BJ (cell line): Measurements from ENCODE around the gene ADGRA1. TPM values are rescaled to one million over a fixed set of nuclear protein-coding genes. Genes with fewer than 3 reads are reported as not detected.
A peak's percentile ranks its signal among the peaks of the same experiment; 100 is the strongest.

ENCODE experiments used
- CTCF ChIA-PET: fragments of 350-600 bp; formaldehyde crosslinking; extraction: SDS; loops from one replicate; lab custom pipeline; 2021; ENCODE audit warnings: antibody characterized with exemption, inconsistent platforms; lab: Yijun Ruan, JAX
- POLR2A ChIA-PET: fragments of 300-600 bp; sonication (Branson Sonifier 250); formaldehyde crosslinking; extraction: SDS; loops from one replicate; lab custom pipeline; 2021; ENCODE audit warnings: antibody characterized with exemption; lab: Charles Lee
- DNase-seq: peaks from one replicate; pipeline ENCODE4 v3.0.0-alpha.2; 2011; ENCODE audit warnings: low read depth
- H3K27me3 ChIP-seq: 2 replicates; pipeline ENCODE4 v1.6.0; 2011; ENCODE audit warnings: low read length; ENCODE audit not compliant: control insufficient read depth, insufficient read depth
- H3K36me3 ChIP-seq: 2 replicates; pipeline ENCODE4 v1.5.1; 2011; ENCODE audit warnings: low read length; ENCODE audit not compliant: control insufficient read depth, insufficient read depth
- H3K4me3 ChIP-seq: 2 replicates; pipeline ENCODE4 v1.5.1; 2011; ENCODE audit warnings: low read depth, mild to moderate bottlenecking, control low read depth, low read length
- polyA plus RNA-seq: library from polyadenylated mRNA; depleted of rRNA; stranded (reverse); fragments of >200 nt; gene quantifications from 2 replicates; pipeline ENCODE4 v1.2.3, GENCODE V29; 2011
- TF ChIP-seq, protein P1 (sequence below): IDR thresholded peaks from 2 replicates; pipeline ENCODE4 v1.5.1; 2011; ENCODE audit warnings: low read depth, mild to moderate bottlenecking, control low read depth, inconsistent platforms, low read length, moderate library complexity; ENCODE audit not compliant: insufficient read depth

The ADGRA1 gene
- polyA plus RNA-seq, 1 experiment: not detected

DNA sequence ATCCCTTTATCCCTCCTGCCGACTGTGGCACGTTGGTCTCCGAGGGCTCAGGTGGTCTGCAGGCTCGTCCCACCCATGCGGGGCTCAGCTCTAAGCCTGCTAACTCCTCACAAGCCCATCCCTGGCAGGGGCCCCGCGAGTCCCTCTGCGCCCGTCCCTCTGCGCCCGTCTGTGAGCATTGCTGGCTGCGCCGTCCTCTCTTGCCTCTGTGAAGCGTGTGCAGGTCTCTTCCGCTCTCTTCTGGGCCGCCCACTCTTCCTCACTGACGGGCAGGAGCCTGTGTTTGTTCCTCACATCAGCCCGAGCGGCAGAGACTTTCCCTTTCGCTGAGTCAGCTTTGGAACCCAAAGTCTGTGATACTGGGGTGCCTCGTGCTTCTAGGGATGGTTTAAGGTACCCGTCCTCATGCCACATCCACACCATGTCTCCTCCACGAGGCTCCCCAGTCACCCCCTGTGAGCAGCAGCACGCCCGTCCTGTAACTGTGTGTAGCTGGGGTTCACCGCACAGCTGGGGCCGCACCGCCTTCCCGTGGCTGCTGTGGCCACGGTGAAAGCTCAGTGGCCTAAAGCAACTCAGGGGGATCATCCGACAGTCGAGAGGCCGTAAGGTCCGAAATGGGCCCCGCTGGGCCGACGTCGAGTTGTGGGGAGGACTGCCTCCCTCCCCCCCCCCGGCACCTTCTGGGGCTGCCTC is 35.5 kb downstream of the ADGRA1 start:
- TF ChIP-seq, protein P1, sequence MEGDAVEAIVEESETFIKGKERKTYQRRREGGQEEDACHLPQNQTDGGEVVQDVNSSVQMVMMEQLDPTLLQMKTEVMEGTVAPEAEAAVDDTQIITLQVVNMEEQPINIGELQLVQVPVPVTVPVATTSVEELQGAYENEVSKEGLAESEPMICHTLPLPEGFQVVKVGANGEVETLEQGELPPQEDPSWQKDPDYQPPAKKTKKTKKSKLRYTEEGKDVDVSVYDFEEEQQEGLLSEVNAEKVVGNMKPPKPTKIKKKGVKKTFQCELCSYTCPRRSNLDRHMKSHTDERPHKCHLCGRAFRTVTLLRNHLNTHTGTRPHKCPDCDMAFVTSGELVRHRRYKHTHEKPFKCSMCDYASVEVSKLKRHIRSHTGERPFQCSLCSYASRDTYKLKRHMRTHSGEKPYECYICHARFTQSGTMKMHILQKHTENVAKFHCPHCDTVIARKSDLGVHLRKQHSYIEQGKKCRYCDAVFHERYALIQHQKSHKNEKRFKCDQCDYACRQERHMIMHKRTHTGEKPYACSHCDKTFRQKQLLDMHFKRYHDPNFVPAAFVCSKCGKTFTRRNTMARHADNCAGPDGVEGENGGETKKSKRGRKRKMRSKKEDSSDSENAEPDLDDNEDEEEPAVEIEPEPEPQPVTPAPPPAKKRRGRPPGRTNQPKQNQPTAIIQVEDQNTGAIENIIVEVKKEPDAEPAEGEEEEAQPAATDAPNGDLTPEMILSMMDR: no peak
- CTCF ChIA-PET: interaction anchor here (0.7 to 2.8 kb wide), 9 partner anchors 10 to 452 kb away, joined by 3 to 19 read pairs (median 5); no protein-coding TSS in a partner anchor
- no peak for DNase-seq
- H3K27me3 ChIP-seq: no peaks in the 10 kb centered on the region
- H3K36me3 ChIP-seq: no peaks in the 10 kb centered on the region
- POLR2A ChIA-PET: no interaction called here
- no peak overlapping the region for H3K4me3 ChIP-seq

DNA sequence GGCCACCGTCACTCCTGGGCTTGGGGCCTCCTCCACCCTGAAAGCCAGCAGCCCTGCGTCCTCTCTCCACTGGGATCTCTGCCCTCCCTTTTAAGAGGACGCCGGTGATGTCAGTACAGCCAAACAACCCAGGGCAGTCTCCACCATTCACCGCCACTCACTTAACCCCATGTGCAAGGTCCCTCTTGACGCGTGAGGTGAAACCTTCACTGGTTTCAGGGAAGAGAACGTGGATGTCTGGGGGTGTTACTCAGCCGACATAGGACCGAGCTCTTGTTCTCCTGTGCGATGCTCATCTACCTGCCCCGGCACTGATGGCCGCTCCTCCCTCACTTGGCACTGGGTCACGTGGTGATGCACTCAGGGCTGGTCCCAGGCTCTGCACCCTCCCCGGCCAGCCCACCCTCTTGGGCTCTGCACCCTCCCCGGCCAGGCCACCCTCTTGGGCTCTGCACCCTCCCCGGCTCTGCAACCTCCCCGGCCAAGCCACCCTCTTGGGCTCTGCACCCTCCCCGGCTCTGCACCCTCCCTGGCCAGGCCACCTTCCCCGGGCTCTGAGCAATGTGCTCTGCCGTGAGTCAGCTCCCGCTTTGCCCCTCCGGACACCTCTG is 36.1 kb downstream of the ADGRA1 start:
- POLR2A ChIA-PET: no interaction called here
- CTCF ChIA-PET: interaction anchor here (0.7 to 2.8 kb wide), 12 partner anchors 10 to 288 kb away, joined by 3 to 19 read pairs (median 5); partner anchors contain the start of gene CFAP46
- H3K4me3 ChIP-seq: no peak overlapping the region
- TF ChIP-seq, protein P1: no peak
- DNase-seq: no peak
- no peaks in the 10 kb centered on the region for H3K27me3 ChIP-seq
- no peaks in the 10 kb centered on the region for H3K36me3 ChIP-seq

DNA sequence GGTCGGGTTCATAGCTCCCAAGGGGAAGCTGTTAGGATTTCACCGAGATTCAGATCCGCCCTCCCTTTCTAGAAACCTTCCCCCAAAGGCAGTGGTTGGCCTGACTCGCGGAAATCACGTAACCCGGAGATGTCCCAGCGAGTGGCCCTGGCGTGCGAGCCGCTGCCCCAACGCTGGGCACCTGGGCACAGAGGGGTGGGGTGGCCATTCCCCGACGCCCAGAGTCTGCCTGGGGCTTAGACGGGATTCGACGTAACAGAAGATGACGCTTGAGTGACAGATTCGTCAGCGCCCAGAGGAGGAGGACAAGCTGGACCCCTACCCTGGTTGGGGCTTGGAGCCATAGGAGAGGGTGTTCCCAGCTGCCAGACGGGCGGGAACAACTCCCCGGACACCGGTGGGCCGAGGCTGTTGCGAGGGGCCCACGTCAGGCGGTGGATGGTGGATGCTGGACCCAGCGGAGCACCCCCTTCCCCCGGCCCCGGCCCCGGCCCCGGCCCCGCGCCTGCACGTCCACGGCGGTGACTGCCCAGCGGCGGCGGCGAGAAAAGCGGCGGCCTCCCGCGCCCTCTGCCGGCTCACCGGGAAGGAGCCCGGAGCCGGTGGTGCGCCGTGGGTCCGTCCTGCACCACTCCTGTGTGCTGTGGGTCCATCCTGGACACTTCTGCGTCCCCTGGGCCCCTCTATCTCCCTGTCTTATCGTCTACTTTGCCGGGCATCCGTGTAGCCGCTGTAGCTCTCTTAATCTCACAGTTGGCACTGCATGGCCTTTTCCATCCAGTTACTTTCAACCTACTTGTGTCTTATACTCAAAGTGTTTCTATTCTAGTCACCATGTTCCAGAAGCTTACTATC is 36.9 kb downstream of the ADGRA1 start:
- CTCF ChIA-PET: interaction anchor here (0.6 to 2.8 kb wide), 17 partner anchors 11 to 470 kb away, joined by 3 to 19 read pairs (median 5); partner anchors contain the start of gene CFAP46

DNA sequence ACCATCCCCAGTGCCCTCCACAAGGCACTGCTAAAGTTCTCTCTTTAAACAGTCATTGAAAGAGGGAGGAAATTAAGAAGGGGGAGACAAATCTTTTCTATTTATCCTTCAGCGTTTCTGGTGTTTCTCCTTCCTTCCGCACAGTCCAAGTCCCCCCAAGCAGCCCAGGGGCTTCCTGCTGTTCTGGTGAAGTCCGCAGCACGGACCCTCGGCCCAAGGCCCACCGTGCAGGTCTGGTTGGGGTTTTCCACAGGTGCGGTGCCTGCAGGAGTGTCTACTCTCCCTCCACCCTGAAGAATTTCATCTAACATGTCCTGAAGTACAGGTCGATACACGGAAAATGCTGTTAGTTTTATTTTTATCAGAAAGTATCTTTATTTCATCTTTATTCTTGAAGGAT is 38.2 kb downstream of the ADGRA1 start:
- CTCF ChIA-PET: no interaction called here
- DNase-seq: no peak
- no peak overlapping the region for H3K4me3 ChIP-seq
- H3K27me3 ChIP-seq: no peaks in the 10 kb centered on the region
- H3K36me3 ChIP-seq: no peaks in the 10 kb centered on the region
- TF ChIP-seq, protein P1: no peak
- POLR2A ChIA-PET: no interaction called here

More for the DNA sequence above, 36.9 kb downstream of the ADGRA1 start:
- TF ChIP-seq, protein P1: peak; percentile 58
- H3K27me3 ChIP-seq: no peaks in the 10 kb centered on the region
- no peak overlapping the region for H3K4me3 ChIP-seq
- POLR2A ChIA-PET: no interaction called here
- H3K36me3 ChIP-seq: no peaks in the 10 kb centered on the region
- DNase-seq: no peak
